ENCODE measurements around the gene COA1. TPM values are rescaled to one million over a fixed set of nuclear protein-coding genes. Genes with fewer than 3 reads are reported as not detected.

COA1 gene
- polyA plus RNA-seq, 1 experiment, result 22.4 TPM

- no peak overlapping the region for H3K27ac ChIP-seq (ENCODE audit: low read depth, low read length)
- POLR2A ChIA-PET, result interaction anchor here (0.8 kb wide), 1 partner anchor 9 kb away, joined by 4 read pairs; no protein-coding TSS in a partner anchor
Observed at GRCh38 chr7:43593010-43593409, 136.3 kb downstream of the COA1 start.

GRCh38 chr7:43592326-43592725 lies 137.0 kb downstream of the COA1 start:
- H3K9me3 ChIP-seq (ENCODE audit: control insufficient read depth, insufficient read depth, low read length), result no peaks in the 10 kb centered on the region
- POLR2A ChIA-PET, result interaction anchor here (0.8 kb wide), 1 partner anchor 10 kb away, joined by 4 read pairs; no protein-coding TSS in a partner anchor
- no peak overlapping the region for H3K27ac ChIP-seq (ENCODE audit: low read depth, low read length)
- TF ChIP-seq CTCF (IDR thresholded peaks at IDR 0.05; ENCODE audit: low read depth, low read length), result no peak
- DNase-seq (ENCODE audit: low read depth, low spot score), result no peak
- H3K4me3 ChIP-seq (ENCODE audit: low read depth, low read length), result no peak overlapping the region
- CTCF ChIA-PET, result interaction anchor here (0.8 to 2.1 kb wide), 4 partner anchors 10 to 247 kb away, joined by 3 to 17 read pairs (median 6); partner anchors contain the start of gene STK17A
- no peaks in the 10 kb centered on the region for H3K27me3 ChIP-seq (ENCODE audit: control insufficient read depth, insufficient read depth, low read length)

More at GRCh38 chr7:43593010-43593409, 136.3 kb downstream of the COA1 start:
- no peak for DNase-seq (ENCODE audit: low read depth, low spot score)
- Histone ChIP-seq H3K27me3 (ENCODE audit: control insufficient read depth, insufficient read depth, low read length) (no peaks in the 10 kb centered on the region), H3K4me3 (ENCODE audit: low read depth, low read length) (no peak overlapping the region), H3K9me3 (ENCODE audit: control insufficient read depth, insufficient read depth, low read length) (no peaks in the 10 kb centered on the region)
- CTCF ChIA-PET, result interaction anchor here (0.8 to 1.4 kb wide), 3 partner anchors 10 to 246 kb away, joined by 3 to 7 read pairs (median 5); partner anchors contain the start of gene STK17A
- no peak for TF ChIP-seq CTCF (IDR thresholded peaks at IDR 0.05; ENCODE audit: low read depth, low read length)

GRCh38 chr7:43591558-43592180 lies 137.7 kb downstream of the COA1 start:
- CTCF ChIA-PET, result interaction anchor here (1.4 to 2.1 kb wide), 3 partner anchors 10 to 248 kb away, joined by 3 to 17 read pairs (median 8); partner anchors contain the start of gene STK17A
- Histone ChIP-seq H3K9me3 (ENCODE audit: control insufficient read depth, insufficient read depth, low read length) (no peaks in the 10 kb centered on the region), H3K27ac (ENCODE audit: low read depth, low read length) (no peak overlapping the region), H3K4me3 (ENCODE audit: low read depth, low read length) (no peak overlapping the region), H3K27me3 (ENCODE audit: control insufficient read depth, insufficient read depth, low read length) (no peaks in the 10 kb centered on the region)
- TF ChIP-seq CTCF (IDR thresholded peaks at IDR 0.05; ENCODE audit: low read depth, low read length), result no peak
- DNase-seq (ENCODE audit: low read depth, low spot score), result no peak
- POLR2A ChIA-PET, result no interaction called here

GRCh38 chr7:43590862-43591557 lies 138.3 kb downstream of the COA1 start:
- ChIA-PET POLR2A (no interaction called here), CTCF (interaction anchor here (0.7 to 2.1 kb wide), 4 partner anchors 9 to 248 kb away, joined by 3 to 17 read pairs (median 6); partner anchors contain the start of gene STK17A)
- no peak for TF ChIP-seq CTCF (IDR thresholded peaks at IDR 0.05; ENCODE audit: low read depth, low read length)

GRCh38 chr7:43589728-43590127 lies 139.6 kb downstream of the COA1 start:
- H3K27ac ChIP-seq (ENCODE audit: low read depth, low read length), result no peak overlapping the region
- CTCF ChIA-PET, result no interaction called here
- H3K27me3 ChIP-seq (ENCODE audit: control insufficient read depth, insufficient read depth, low read length), result no peaks in the 10 kb centered on the region
- H3K4me3 ChIP-seq (ENCODE audit: low read depth, low read length), result no peak overlapping the region
- POLR2A ChIA-PET, result no interaction called here
- DNase-seq (ENCODE audit: low read depth, low spot score), result no peak
- no peak for TF ChIP-seq CTCF (IDR thresholded peaks at IDR 0.05; ENCODE audit: low read depth, low read length)
- H3K9me3 ChIP-seq (ENCODE audit: control insufficient read depth, insufficient read depth, low read length), result no peaks in the 10 kb centered on the region

More at GRCh38 chr7:43590862-43591557, 138.3 kb downstream of the COA1 start:
- no peaks in the 10 kb centered on the region for H3K9me3 ChIP-seq (ENCODE audit: control insufficient read depth, insufficient read depth, low read length)
- no peak overlapping the region for H3K27ac ChIP-seq (ENCODE audit: low read depth, low read length)
- no peaks in the 10 kb centered on the region for H3K27me3 ChIP-seq (ENCODE audit: control insufficient read depth, insufficient read depth, low read length)
- no peak overlapping the region for H3K4me3 ChIP-seq (ENCODE audit: low read depth, low read length)
- DNase-seq (ENCODE audit: low read depth, low spot score), result no peak

Data from AG04450 (cell line).